Stimulated activated CD8-positive, alpha-beta memory T cell treated with anti-CD3 and anti-CD28 coated beads, Interleukin-7, amount 100 ng/mL, for 1 hour (primary cell): ENCODE measurements around the gene PHACTR3.

Experiments used
- DNase-seq, 2 donors: peaks; one replicate each; pipeline ENCODE4 v3.0.0-alpha.2; 2020; ENCODE audit warnings: low read depth in 2 of 2

Gene PHACTR3

GRCh38 chr20:59574308-59574707 lies 30.0 kb upstream of the PHACTR3 start:
- DNase-seq, result no peak

GRCh38 chr20:59575216-59575615 lies 29.1 kb upstream of the PHACTR3 start:
- DNase-seq, result no peak

GRCh38 chr20:59575653-59576052 lies 28.7 kb upstream of the PHACTR3 start:
- no peak for DNase-seq

- no peak for DNase-seq
Observed at GRCh38 chr20:59576216-59576953, 28.0 kb upstream of the PHACTR3 start.

GRCh38 chr20:59577037-59577808 lies 27.1 kb upstream of the PHACTR3 start:
- DNase-seq, result no peak

- DNase-seq, result no peak
Observed at GRCh38 chr20:59577809-59578435, 26.4 kb upstream of the PHACTR3 start.

- DNase-seq, result no peak
Observed at GRCh38 chr20:59578436-59579403, 25.6 kb upstream of the PHACTR3 start.

GRCh38 chr20:59579404-59580145 lies 24.8 kb upstream of the PHACTR3 start:
- no peak for DNase-seq

GRCh38 chr20:59580146-59580946 lies 24.0 kb upstream of the PHACTR3 start:
- DNase-seq, result no peak

- DNase-seq, result no peak
Observed at GRCh38 chr20:59580991-59581401, 23.3 kb upstream of the PHACTR3 start.

GRCh38 chr20:59581993-59582679 lies 22.2 kb upstream of the PHACTR3 start:
- no peak for DNase-seq

- DNase-seq, result no peak
Observed at GRCh38 chr20:59583428-59584277, 20.7 kb upstream of the PHACTR3 start.

GRCh38 chr20:59584278-59584925 lies 19.9 kb upstream of the PHACTR3 start:
- no peak for DNase-seq

- DNase-seq, result no peak
Observed at GRCh38 chr20:59585714-59586409, 18.5 kb upstream of the PHACTR3 start.

GRCh38 chr20:59586613-59587012 lies 17.7 kb upstream of the PHACTR3 start:
- DNase-seq, result no peak

GRCh38 chr20:59587570-59587969 lies 16.8 kb upstream of the PHACTR3 start:
- no peak for DNase-seq

- DNase-seq, result no peak
Observed at GRCh38 chr20:59588236-59588855, 16.0 kb upstream of the PHACTR3 start.
